GM21529 (cell line): ENCODE measurements around the gene CPLANE2.
A peak's percentile ranks its signal among the peaks of the same experiment; 100 is the strongest.
"Not testable (repeated sequence)": the region's sequence is repeated elsewhere in the genome, so short reads cannot be mapped to it uniquely, and the experiment has no call there.

Source experiments
- ATAC-seq: cut with Tn5 transposase; IDR thresholded peaks from one replicate; pipeline ENCODE4 v1.9.1; 2021; ENCODE audit not compliant: unreplicated experiment

Gene CPLANE2

DNA sequence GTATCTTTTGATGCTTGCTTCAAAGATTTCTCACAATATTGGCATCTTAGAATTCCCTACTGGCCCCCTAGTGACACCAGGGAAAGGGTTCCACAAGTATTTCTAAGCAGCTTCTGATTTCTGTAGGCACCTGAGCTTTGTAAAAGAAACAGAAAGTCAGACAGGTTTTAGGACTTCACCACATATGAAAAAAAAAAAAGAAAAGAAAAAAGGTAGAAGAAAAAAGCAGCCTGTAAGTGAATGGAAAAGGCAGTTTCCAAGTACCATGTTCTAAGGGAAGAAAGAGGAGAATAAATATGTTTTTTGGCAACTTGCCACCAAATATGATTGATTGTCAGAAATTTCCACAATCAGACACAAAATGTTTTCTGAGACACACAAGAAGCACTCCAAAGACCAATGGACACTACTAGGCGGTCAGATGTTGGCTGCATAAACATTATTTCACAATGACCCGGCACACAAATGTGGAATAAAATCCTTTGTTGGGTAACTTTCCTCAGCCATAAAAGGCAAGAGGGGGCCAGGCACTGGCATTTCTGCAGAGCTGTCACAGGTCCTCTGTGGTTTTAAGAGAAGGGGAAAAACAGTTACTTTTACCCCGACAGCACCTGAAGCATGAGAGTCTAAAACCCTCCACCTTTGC, 12.7 kb upstream of the CPLANE2 start:
- no peak for ATAC-seq

GRCh38 chr1:16248603-16249516, 11.9 kb upstream of the CPLANE2 start:
- peak; percentile 63 for ATAC-seq

GRCh38 chr1:16248007-16248436, 11.0 kb upstream of the CPLANE2 start:
- no peak for ATAC-seq

- ATAC-seq, result no peak
Measured at GRCh38 chr1:16247441-16247840, 10.5 kb upstream of the CPLANE2 start.

DNA sequence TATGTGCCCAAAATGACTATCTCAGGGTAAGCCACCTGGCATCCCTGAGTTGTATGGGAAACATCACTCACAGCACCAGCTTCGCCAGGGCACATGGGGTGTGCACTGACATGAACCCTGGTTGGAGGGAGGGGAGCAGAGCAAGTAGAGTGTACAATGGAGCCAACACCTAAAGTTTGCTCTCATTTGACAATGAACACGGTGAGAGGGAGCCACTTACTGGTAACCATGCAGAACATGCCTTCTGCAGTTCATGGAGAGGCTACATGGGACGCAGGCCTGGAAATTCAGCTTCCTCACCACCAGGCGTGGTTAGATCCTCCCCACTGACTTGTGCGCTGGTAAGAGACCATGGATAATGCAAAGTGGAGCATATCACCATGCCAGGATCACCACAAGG, 10.0 kb upstream of the CPLANE2 start:
- no peak for ATAC-seq

GRCh38 chr1:16246239-16246638, 9.3 kb upstream of the CPLANE2 start:
- ATAC-seq, result not testable (repeated sequence)

- no peak for ATAC-seq
Measured at GRCh38 chr1:16245476-16246196, 8.7 kb upstream of the CPLANE2 start.

- ATAC-seq, result no peak
Measured at GRCh38 chr1:16244650-16245285, 7.8 kb upstream of the CPLANE2 start.

DNA sequence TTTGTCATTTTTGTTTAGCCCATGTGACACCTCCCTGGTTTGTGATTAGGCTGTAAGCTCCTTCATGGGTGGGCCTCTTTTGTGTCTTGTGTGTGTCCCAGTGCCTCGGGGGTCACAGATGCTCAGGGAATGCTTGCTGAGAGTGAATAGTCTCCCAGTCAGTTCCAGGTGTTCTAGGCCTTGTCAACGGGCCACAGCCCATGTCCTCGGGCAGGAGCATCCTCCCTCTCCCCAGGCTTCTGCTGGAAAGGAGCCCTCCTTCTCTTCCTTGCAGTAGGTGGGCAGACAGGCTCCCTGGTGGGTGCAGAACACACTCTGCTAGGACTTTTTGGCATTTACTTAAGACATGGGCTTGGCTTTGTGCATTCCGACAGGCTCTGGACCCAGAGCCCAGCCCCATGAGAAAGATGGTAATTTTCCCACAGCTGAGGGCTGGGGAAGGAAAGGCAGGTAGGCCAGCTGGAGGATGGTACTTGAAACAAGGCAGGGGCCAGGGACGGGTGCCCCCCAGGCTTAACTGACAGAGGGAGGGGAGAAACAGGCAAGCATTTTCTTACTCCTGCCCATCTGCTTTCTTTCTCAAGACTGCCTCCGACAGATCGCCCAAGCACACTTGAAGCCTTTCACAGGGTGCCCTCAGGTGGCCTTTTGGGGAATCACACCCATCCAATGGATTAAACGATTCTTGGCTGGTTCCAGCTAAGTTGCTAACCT, 7.1 kb upstream of the CPLANE2 start:
- no peak for ATAC-seq

- ATAC-seq, result no peak
Measured at GRCh38 chr1:16243215-16243610, 6.2 kb upstream of the CPLANE2 start.

DNA sequence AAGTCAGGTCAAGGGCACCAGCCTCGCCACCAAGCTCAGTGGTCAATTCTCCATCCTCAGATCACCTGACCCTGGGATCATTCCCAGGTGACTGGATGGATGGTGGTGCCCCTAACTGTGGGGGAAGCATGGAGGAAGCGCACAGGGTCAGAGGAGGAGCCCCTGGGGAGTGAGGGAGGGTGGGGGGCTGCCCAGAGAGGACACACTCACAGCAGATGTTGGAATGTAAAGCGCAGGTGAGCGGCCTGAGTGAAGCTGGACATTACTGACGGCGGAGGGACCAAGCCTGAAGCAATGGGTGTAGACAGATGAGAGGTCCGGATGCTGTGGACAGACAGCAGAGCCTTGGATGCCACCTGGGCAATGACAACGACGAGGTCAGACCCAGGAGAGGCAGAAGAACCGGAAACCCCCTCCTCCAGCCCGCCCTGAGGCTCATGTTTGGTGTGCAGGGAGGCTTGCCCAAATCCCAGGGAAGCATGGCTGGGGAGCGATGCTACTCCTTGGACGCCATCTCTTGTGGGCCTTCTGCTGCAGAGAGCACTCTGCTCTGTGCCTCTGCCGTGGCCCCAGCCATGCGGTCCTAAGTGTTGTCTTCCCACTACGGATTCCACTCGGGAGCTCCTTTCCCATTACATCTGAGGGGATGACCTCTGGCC, 5.7 kb upstream of the CPLANE2 start:
- no peak for ATAC-seq

GRCh38 chr1:16241221-16241708, 4.3 kb upstream of the CPLANE2 start:
- no peak for ATAC-seq

GRCh38 chr1:16239972-16240491, 3.0 kb upstream of the CPLANE2 start:
- no peak for ATAC-seq

GRCh38 chr1:16237343-16237830, 404 bp upstream of the CPLANE2 start:
- ATAC-seq, result no peak

- ATAC-seq, result peak; percentile 41
Measured at GRCh38 chr1:16235944-16236510, 956 bp downstream of the CPLANE2 start.

DNA sequence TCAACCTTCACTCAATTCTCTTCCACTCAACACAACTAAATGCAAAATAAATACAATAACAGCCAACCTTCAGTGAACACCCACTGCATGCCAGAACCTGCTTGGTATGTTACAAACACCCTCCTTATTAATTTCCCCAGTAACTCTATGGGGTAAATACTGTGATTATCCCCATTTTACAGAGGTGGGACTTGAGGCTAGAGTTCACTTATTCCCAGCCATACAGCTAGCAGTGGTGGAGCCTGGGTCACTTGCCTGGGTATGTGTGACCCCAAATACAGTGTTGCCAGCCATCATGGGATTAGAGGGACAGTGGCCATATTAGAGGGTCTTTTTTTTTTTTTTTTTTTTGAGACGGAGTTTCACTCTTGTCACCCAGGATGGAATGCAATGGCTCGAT, 1.6 kb downstream of the CPLANE2 start:
- no peak for ATAC-seq

GRCh38 chr1:16233431-16233830, 3.6 kb downstream of the CPLANE2 start:
- ATAC-seq, result no peak

DNA sequence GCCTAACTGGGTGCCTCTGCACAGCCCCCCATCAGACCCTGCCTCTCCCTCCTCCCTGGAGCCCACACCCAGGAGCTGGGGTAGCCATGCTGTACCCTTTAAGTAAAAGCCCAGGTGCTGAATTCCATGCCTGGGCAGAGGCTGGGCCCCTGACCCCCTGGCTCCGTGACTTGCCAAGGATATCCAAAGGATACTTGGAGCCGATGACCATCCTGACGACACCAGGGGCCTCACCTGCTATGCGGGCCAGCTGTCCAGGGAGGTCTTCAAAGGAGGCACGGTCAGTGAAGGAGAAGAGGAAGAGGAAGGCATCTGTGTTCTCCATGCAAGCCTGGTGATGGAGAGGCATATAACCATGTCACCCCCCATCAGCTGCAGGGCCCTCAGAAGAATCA, 4.7 kb downstream of the CPLANE2 start:
- no peak for ATAC-seq
